GM12875 (cell line): ENCODE results near the gene FCGR3B.
"Not testable (repeated sequence)": the region's sequence is repeated elsewhere in the genome, so short reads cannot be mapped to it uniquely, and the experiment has no call there.

ENCODE experiments used
- H3K4me3 ChIP-seq: one replicate; pipeline ENCODE4 v1.5.1; 2011; ENCODE audit warnings: low read depth, low read length, control low read depth

FCGR3B gene

GRCh38 chr1:161580879-161581537 is 50.0 kb downstream of the FCGR3B start:
- H3K4me3 ChIP-seq, result not testable (repeated sequence)

DNA sequence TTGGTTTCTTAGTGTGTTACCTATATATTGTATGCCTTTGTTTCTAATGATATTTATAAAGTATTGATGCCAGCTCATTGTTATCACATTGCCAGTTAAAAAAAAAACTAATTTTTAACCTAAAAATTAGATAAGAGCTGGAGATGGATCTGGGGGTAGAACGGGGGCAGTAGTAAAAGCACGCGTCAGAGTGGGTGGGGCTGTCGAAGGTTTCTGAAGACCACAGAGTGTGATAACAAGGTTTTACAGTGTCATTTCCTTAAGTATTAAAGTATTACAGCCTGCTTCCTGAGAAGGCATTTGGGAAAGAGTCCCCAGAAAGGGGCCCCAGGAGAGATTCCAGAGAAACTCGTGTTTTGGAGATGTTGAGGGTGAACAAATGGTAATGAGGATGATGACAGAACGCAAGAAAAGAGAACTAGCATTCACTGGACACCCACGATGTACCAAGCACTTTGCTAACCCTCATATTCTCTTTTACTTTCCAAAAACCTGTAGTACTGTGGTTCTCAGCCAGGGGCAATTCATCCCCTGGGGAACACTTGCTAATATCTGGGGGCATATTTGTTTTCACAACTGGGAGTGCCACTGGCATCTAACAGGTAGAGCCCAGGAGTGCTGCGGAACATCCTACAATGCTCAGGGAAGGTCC is 51.0 kb downstream of the FCGR3B start:
- not testable (repeated sequence) for H3K4me3 ChIP-seq

GRCh38 chr1:161576676-161577075 is 54.3 kb downstream of the FCGR3B start:
- H3K4me3 ChIP-seq, result not testable (repeated sequence)
